ENCODE data around the gene GPRC5C.

GPRC5C gene

DNA sequence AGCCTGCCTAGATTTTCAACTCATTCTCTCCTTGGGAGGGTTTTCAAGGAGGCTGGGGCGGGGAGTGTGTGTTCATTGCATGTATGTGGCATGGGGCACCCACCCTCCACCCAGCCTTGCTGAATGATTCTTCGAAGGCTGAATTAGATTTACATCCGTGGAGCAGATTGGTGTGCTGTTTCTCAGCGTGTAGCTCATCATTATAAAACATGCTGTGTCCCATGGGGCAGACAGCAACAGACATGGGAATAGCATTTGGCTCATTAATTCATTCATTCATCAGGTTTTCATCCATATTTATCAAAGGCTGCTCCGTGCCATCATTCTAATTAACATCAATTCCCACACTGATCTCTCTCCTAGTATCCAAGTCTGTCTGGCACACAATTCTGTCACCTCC lies 23.9 kb downstream of the GPRC5C start:
- Histone ChIP-seq H3K4ac (ENCODE audit: low read depth, low read length) (no peak overlapping the region), H3K56ac (ENCODE audit: low read length) (no peak overlapping the region), H2BK15ac (replicated peaks; ENCODE audit: low read depth) (no peak overlapping the region), H2BK5ac (ENCODE audit: low read length) (no peak overlapping the region), H3K36me3 (ENCODE audit: control insufficient read depth, insufficient read depth, low read length) (no peaks in the 10 kb centered on the region), H3K4me2 (ENCODE audit: low read length) (no peak overlapping the region), H3K79me2 (ENCODE audit: control insufficient read depth, insufficient read depth, low read length) (no peaks in the 10 kb centered on the region), H4K8ac (ENCODE audit: low read depth, low read length) (no peak overlapping the region), H3K79me1 (ENCODE audit: low read length) (no peaks in the 10 kb centered on the region), H2AK5ac (ENCODE audit: low read length) (no peak overlapping the region), H3K18ac (ENCODE audit: low read length) (no peak overlapping the region), H3K27me3 (ENCODE audit: insufficient read depth, low read length, poor library complexity) (peaks cover 5% of the 10 kb centered on the region), H4K5ac (ENCODE audit: low read length) (no peak overlapping the region), H3K9ac (ENCODE audit: low read length) (no peak overlapping the region), H3K4me1 (ENCODE audit: control insufficient read depth, low read depth, low read length) (peaks cover 7% of the 10 kb centered on the region), H3K23ac (ENCODE audit: low read length) (no peak overlapping the region), H3K4me3 (ENCODE audit: low read length) (no peak overlapping the region), H3K27ac (ENCODE audit: low read depth, low read length) (no peak overlapping the region), H2BK120ac (ENCODE audit: low read depth, low read length) (no peak overlapping the region)
- no peak for DNase-seq
- WGBS (ENCODE audit: extremely low coverage, insufficient coverage, low lambda C conversion rate) = no CpG with 5 or more reads among the region's 5 CpGs

DNA sequence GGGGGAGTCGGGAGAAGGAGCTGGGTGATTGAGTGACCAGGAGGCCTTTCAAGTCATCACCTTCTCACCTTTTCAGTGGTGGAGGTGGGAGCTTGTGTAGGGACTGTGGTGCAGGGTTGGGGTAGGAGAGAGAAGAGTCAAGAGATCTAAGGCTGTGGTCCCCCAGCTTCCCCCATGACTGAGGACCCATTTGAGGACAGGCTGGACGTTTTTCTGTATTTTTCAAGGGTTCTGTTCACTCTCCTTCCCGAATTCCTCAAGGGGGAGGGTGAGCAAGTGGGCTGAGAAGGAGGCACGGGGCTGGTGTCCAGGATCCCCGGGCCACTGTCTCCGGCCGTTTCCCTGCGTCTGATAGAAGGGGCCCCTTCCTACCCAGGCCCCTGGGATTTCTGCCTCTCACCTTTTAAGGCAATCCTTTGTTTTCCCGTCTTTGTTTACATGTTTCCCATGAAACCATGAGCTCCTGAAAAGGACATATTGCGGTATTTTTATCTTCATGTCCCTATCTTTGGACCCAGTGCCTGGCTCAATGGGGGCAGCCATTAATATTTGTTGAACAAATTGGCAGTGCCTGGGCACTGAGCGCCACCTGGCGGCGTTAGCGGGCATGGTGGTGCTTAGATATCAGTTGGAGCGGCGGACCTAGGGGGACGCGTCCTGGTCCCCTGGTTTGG lies 25.4 kb downstream of the GPRC5C start:
- H2BK5ac ChIP-seq (ENCODE audit: low read length) = no peak overlapping the region
- DNase-seq = peak; percentile 62

GRCh38 chr17:74457820-74458166 lies 25.9 kb downstream of the GPRC5C start:
- WGBS (ENCODE audit: extremely low coverage, insufficient coverage, low lambda C conversion rate) = no CpG with 5 or more reads among the region's 6 CpGs
- Histone ChIP-seq H2BK120ac (ENCODE audit: low read depth, low read length) (no peak overlapping the region), H3K27me3 (ENCODE audit: insufficient read depth, low read length, poor library complexity) (peaks cover 3% of the 10 kb centered on the region), H3K4me2 (ENCODE audit: low read length) (no peak overlapping the region), H4K5ac (ENCODE audit: low read length) (no peak overlapping the region), H3K36me3 (ENCODE audit: control insufficient read depth, insufficient read depth, low read length) (no peaks in the 10 kb centered on the region), H2AK5ac (ENCODE audit: low read length) (no peak overlapping the region), H3K18ac (ENCODE audit: low read length) (no peak overlapping the region), H3K27ac (ENCODE audit: low read depth, low read length) (no peak overlapping the region), H2BK15ac (replicated peaks; ENCODE audit: low read depth) (no peak overlapping the region), H3K9ac (ENCODE audit: low read length) (no peak overlapping the region), H2BK5ac (ENCODE audit: low read length) (no peak overlapping the region), H3K79me2 (ENCODE audit: control insufficient read depth, insufficient read depth, low read length) (no peaks in the 10 kb centered on the region), H3K4me1 (ENCODE audit: control insufficient read depth, low read depth, low read length) (peaks cover 7% of the 10 kb centered on the region), H3K79me1 (ENCODE audit: low read length) (no peaks in the 10 kb centered on the region), H3K4me3 (ENCODE audit: low read length) (no peak overlapping the region), H3K23ac (ENCODE audit: low read length) (no peak overlapping the region), H3K56ac (ENCODE audit: low read length) (no peak overlapping the region), H4K8ac (ENCODE audit: low read depth, low read length) (no peak overlapping the region), H3K4ac (ENCODE audit: low read depth, low read length) (no peak overlapping the region)
- no peak for DNase-seq

More for the DNA sequence above, 25.4 kb downstream of the GPRC5C start:
- Histone ChIP-seq H3K79me1 (ENCODE audit: low read length) (no peaks in the 10 kb centered on the region), H2BK15ac (replicated peaks; ENCODE audit: low read depth) (no peak overlapping the region), H3K27ac (ENCODE audit: low read depth, low read length) (no peak overlapping the region), H3K79me2 (ENCODE audit: control insufficient read depth, insufficient read depth, low read length) (no peaks in the 10 kb centered on the region), H3K18ac (ENCODE audit: low read length) (no peak overlapping the region), H3K23ac (ENCODE audit: low read length) (no peak overlapping the region), H3K4me3 (ENCODE audit: low read length) (no peak overlapping the region), H2AK5ac (ENCODE audit: low read length) (no peak overlapping the region), H4K5ac (ENCODE audit: low read length) (no peak overlapping the region), H4K8ac (ENCODE audit: low read depth, low read length) (no peak overlapping the region), H3K56ac (ENCODE audit: low read length) (no peak overlapping the region), H3K4me1 (ENCODE audit: control insufficient read depth, low read depth, low read length) (peaks cover 7% of the 10 kb centered on the region), H3K36me3 (ENCODE audit: control insufficient read depth, insufficient read depth, low read length) (no peaks in the 10 kb centered on the region), H2BK120ac (ENCODE audit: low read depth, low read length) (no peak overlapping the region), H3K4ac (ENCODE audit: low read depth, low read length) (no peak overlapping the region), H3K27me3 (ENCODE audit: insufficient read depth, low read length, poor library complexity) (peaks cover 5% of the 10 kb centered on the region), H3K9ac (ENCODE audit: low read length) (no peak overlapping the region), H3K4me2 (ENCODE audit: low read length) (no peak overlapping the region)
- no CpG with 5 or more reads among the region's 18 CpGs for WGBS (ENCODE audit: extremely low coverage, insufficient coverage, low lambda C conversion rate)

GRCh38 chr17:74458835-74459234 lies 26.9 kb downstream of the GPRC5C start:
- Histone ChIP-seq H3K4me1 (ENCODE audit: control insufficient read depth, low read depth, low read length) (peaks cover 4% of the 10 kb centered on the region), H3K27ac (ENCODE audit: low read depth, low read length) (no peak overlapping the region), H3K79me1 (ENCODE audit: low read length) (no peaks in the 10 kb centered on the region), H3K9ac (ENCODE audit: low read length) (no peak overlapping the region), H3K4me3 (ENCODE audit: low read length) (no peak overlapping the region), H3K23ac (ENCODE audit: low read length) (no peak overlapping the region), H2BK120ac (ENCODE audit: low read depth, low read length) (no peak overlapping the region), H3K56ac (ENCODE audit: low read length) (no peak overlapping the region), H2BK5ac (ENCODE audit: low read length) (no peak overlapping the region), H3K4me2 (ENCODE audit: low read length) (no peak overlapping the region), H3K18ac (ENCODE audit: low read length) (no peak overlapping the region), H4K8ac (ENCODE audit: low read depth, low read length) (no peak overlapping the region), H3K36me3 (ENCODE audit: control insufficient read depth, insufficient read depth, low read length) (no peaks in the 10 kb centered on the region), H3K79me2 (ENCODE audit: control insufficient read depth, insufficient read depth, low read length) (no peaks in the 10 kb centered on the region), H4K5ac (ENCODE audit: low read length) (no peak overlapping the region), H2BK15ac (replicated peaks; ENCODE audit: low read depth) (no peak overlapping the region), H2AK5ac (ENCODE audit: low read length) (no peak overlapping the region), H3K27me3 (ENCODE audit: insufficient read depth, low read length, poor library complexity) (no peaks in the 10 kb centered on the region), H3K4ac (ENCODE audit: low read depth, low read length) (no peak overlapping the region)
- WGBS (ENCODE audit: extremely low coverage, insufficient coverage, low lambda C conversion rate) = no CpG with 5 or more reads among the region's 3 CpGs
- no peak for DNase-seq

- H3K4me2 ChIP-seq (ENCODE audit: low read length) = no peak overlapping the region
- peaks cover 2% of the 10 kb centered on the region for H3K4me1 ChIP-seq (ENCODE audit: control insufficient read depth, low read depth, low read length)
- H2BK5ac ChIP-seq (ENCODE audit: low read length) = no peak overlapping the region
- no peak for DNase-seq
- H2BK15ac ChIP-seq (replicated peaks; ENCODE audit: low read depth) = no peak overlapping the region
- no peak overlapping the region for H2AK5ac ChIP-seq (ENCODE audit: low read length)
- no peak overlapping the region for H3K9ac ChIP-seq (ENCODE audit: low read length)
- no peak overlapping the region for H4K5ac ChIP-seq (ENCODE audit: low read length)
- H3K4me3 ChIP-seq (ENCODE audit: low read length) = no peak overlapping the region
- H3K79me1 ChIP-seq (ENCODE audit: low read length) = no peaks in the 10 kb centered on the region
- H3K56ac ChIP-seq (ENCODE audit: low read length) = no peak overlapping the region
- no peak overlapping the region for H3K18ac ChIP-seq (ENCODE audit: low read length)
- WGBS (ENCODE audit: extremely low coverage, insufficient coverage, low lambda C conversion rate) = no CpG with 5 or more reads among the region's 7 CpGs
- H3K4ac ChIP-seq (ENCODE audit: low read depth, low read length) = no peak overlapping the region
- H3K23ac ChIP-seq (ENCODE audit: low read length) = no peak overlapping the region
- no peaks in the 10 kb centered on the region for H3K27me3 ChIP-seq (ENCODE audit: insufficient read depth, low read length, poor library complexity)
- no peaks in the 10 kb centered on the region for H3K36me3 ChIP-seq (ENCODE audit: control insufficient read depth, insufficient read depth, low read length)
- no peak overlapping the region for H4K8ac ChIP-seq (ENCODE audit: low read depth, low read length)
- H3K79me2 ChIP-seq (ENCODE audit: control insufficient read depth, insufficient read depth, low read length) = no peaks in the 10 kb centered on the region
- no peak overlapping the region for H3K27ac ChIP-seq (ENCODE audit: low read depth, low read length)
- no peak overlapping the region for H2BK120ac ChIP-seq (ENCODE audit: low read depth, low read length)
Measured at GRCh38 chr17:74459622-74460021, 27.7 kb downstream of the GPRC5C start.

DNA sequence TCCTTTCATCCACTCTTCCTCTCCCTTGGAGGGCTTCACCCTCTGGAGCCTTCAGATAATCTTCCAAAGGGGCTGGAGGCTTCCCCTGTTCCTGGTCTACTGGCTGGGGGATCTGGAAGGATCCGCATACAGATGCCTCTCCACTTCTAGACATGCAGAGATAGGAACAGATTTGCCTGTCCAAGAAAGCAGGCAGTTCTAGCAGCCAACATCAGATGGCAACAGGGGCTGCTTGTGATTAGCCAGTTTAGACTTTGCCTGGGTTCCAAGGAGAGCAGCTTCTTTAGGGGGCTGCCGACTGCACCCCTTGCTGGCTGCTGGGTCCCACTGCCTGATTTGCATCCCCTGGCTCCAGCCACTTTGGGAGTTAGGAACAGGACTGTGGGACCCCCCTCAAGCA lies 28.4 kb downstream of the GPRC5C start:
- Histone ChIP-seq H3K56ac (ENCODE audit: low read length) (no peak overlapping the region), H3K36me3 (ENCODE audit: control insufficient read depth, insufficient read depth, low read length) (no peaks in the 10 kb centered on the region), H3K27ac (ENCODE audit: low read depth, low read length) (no peak overlapping the region), H3K23ac (ENCODE audit: low read length) (no peak overlapping the region), H3K4ac (ENCODE audit: low read depth, low read length) (no peak overlapping the region), H4K5ac (ENCODE audit: low read length) (no peak overlapping the region), H3K9ac (ENCODE audit: low read length) (no peak overlapping the region), H2AK5ac (ENCODE audit: low read length) (no peak overlapping the region), H3K79me1 (ENCODE audit: low read length) (no peaks in the 10 kb centered on the region), H2BK5ac (ENCODE audit: low read length) (no peak overlapping the region), H3K18ac (ENCODE audit: low read length) (no peak overlapping the region), H2BK120ac (ENCODE audit: low read depth, low read length) (no peak overlapping the region), H4K8ac (ENCODE audit: low read depth, low read length) (no peak overlapping the region), H3K79me2 (ENCODE audit: control insufficient read depth, insufficient read depth, low read length) (no peaks in the 10 kb centered on the region), H3K27me3 (ENCODE audit: insufficient read depth, low read length, poor library complexity) (no peaks in the 10 kb centered on the region), H2BK15ac (replicated peaks; ENCODE audit: low read depth) (no peak overlapping the region), H3K4me2 (ENCODE audit: low read length) (no peak overlapping the region), H3K4me1 (ENCODE audit: control insufficient read depth, low read depth, low read length) (no peaks in the 10 kb centered on the region), H3K4me3 (ENCODE audit: low read length) (no peak overlapping the region)
- no peak for DNase-seq
- no CpG with 5 or more reads among the region's 2 CpGs for WGBS (ENCODE audit: extremely low coverage, insufficient coverage, low lambda C conversion rate)
